OCI-LY7 (cell line): ENCODE results near the gene UBE2G1. TPM values are rescaled to one million over a fixed set of nuclear protein-coding genes. Genes with fewer than 3 reads are reported as not detected.
"Not testable (repeated sequence)": the region's sequence is repeated elsewhere in the genome, so short reads cannot be mapped to it uniquely, and the experiment has no call there.

Experiments
- BruUV-seq: library from RNA; stranded (reverse); fragments of 400-500 nt; replicated peaks from 2 replicates; lab custom pipeline; 2021; lab: Mats Ljungman, UMichigan
- CTCF ChIA-PET: fragments of 300-600 bp; sonication (Branson Sonifier 250); formaldehyde crosslinking; loops from one replicate; lab custom pipeline; 2022; ENCODE audit warnings: antibody characterized with exemption; ENCODE audit not compliant: unreplicated experiment; lab: Charles Lee
- POLR2A ChIA-PET: fragments of 300-600 bp; sonication (Branson Sonifier 250); formaldehyde crosslinking; loops from one replicate; lab custom pipeline; 2022; ENCODE audit warnings: antibody characterized with exemption; lab: Charles Lee
- DNase-seq: peaks from one replicate; pipeline ENCODE4 v3.0.0-alpha.2; 2015; ENCODE audit warnings: low spot score
- H2AFZ ChIP-seq: fragments of 200-600 bp; sonication (generic), shearing (Covaris generic); 2 replicates; pipeline ENCODE4 v1.6.1; 2014; ENCODE audit warnings: mild to moderate bottlenecking, antibody characterized with exemption, low read length, moderate library complexity
- H3K27ac ChIP-seq: fragments of 200-600 bp; sonication (generic); 2 replicates; pipeline ENCODE4 v1.5.1; 2014; ENCODE audit warnings: mixed run types, low read depth, mild to moderate bottlenecking, moderate library complexity, low read length, inconsistent platforms; ENCODE audit not compliant: poor library complexity, severe bottlenecking
- H3K36me3 ChIP-seq: fragments of 200-600 bp; sonication (generic); 2 replicates; pipeline ENCODE4 v1.6.1; 2014; ENCODE audit warnings: mild to moderate bottlenecking, antibody characterized with exemption, low read length, moderate library complexity, mixed read lengths; ENCODE audit not compliant: insufficient read depth
- H3K4me1 ChIP-seq: fragments of 200-600 bp; sonication (generic); 2 replicates; pipeline ENCODE4 v1.5.1; 2014; ENCODE audit warnings: mild to moderate bottlenecking, low read length; ENCODE audit not compliant: insufficient read depth, poor library complexity, severe bottlenecking
- H3K4me2 ChIP-seq: fragments of 200-600 bp; sonication (generic); 2 replicates; pipeline ENCODE4 v1.6.1; 2014; ENCODE audit warnings: mild to moderate bottlenecking, low read length
- H3K4me3 ChIP-seq: fragments of 200-600 bp; sonication (generic); 2 replicates; pipeline ENCODE4 v1.5.1; 2014; ENCODE audit warnings: mild to moderate bottlenecking, low read depth, low read length; ENCODE audit not compliant: poor library complexity, severe bottlenecking
- H3K79me2 ChIP-seq: fragments of 200-600 bp; sonication (generic); 2 replicates; pipeline ENCODE4 v1.6.1; 2016; ENCODE audit warnings: low read depth, mild to moderate bottlenecking, low read length, moderate library complexity, mixed read lengths; ENCODE audit not compliant: insufficient read depth
- H3K9me2 ChIP-seq: fragments of 200-600 bp; sonication (generic); 2 replicates; pipeline ENCODE4 v1.6.1; 2016; ENCODE audit warnings: mild to moderate bottlenecking, low read length, mixed read lengths; ENCODE audit not compliant: insufficient read depth
- H3K9me3 ChIP-seq: fragments of 200-600 bp; sonication (generic); 2 replicates; pipeline ENCODE4 v1.6.1; 2014; ENCODE audit warnings: mild to moderate bottlenecking, mixed run types, low read length, mixed read lengths
- H4K20me1 ChIP-seq: fragments of 200-600 bp; sonication (generic); 2 replicates; pipeline ENCODE4 v1.6.1; 2014; ENCODE audit warnings: mild to moderate bottlenecking, antibody characterized with exemption, low read length, moderate library complexity, mixed read lengths; ENCODE audit not compliant: insufficient read depth
- EZH2phosphoT487 ChIP-seq: fragments of 200-600 bp; sonication (generic); IDR thresholded peaks from 2 replicates; pipeline ENCODE4 v1.6.1; 2018; ENCODE audit warnings: low read depth, borderline replicate concordance, mild to moderate bottlenecking, mixed run types, antibody characterized with exemption, low read length, moderate library complexity, mixed read lengths
- intact Hi-C: fragments of 100-400 bp; cut with micrococcal nuclease; formaldehyde crosslinking; loops from one replicate; pipeline ENCODE4 v1.10.0; 2022; ENCODE audit not compliant: unreplicated experiment
- total RNA-seq, 2 experiments: library from RNA; depleted of rRNA in 1 of 2; stranded (reverse); fragments of >200 nt in 1 of 2; shearing (Covaris generic) in 1 of 2; gene quantifications; 2 replicates each; pipeline ENCODE4 v1.2.3, GENCODE V29; 2014 to 2022
- TF ChIP-seq, protein P1 (sequence below): fragments of 200-600 bp; sonication (generic); conservative IDR thresholded peaks from 2 replicates; pipeline ENCODE4 v1.5.1; 2014; ENCODE audit warnings: mild to moderate bottlenecking, antibody characterized with exemption, low read length, moderate library complexity, mixed read lengths

The UBE2G1 gene
- total RNA-seq, 2 experiments from 2014 or later = 115 to 216 TPM

DNA sequence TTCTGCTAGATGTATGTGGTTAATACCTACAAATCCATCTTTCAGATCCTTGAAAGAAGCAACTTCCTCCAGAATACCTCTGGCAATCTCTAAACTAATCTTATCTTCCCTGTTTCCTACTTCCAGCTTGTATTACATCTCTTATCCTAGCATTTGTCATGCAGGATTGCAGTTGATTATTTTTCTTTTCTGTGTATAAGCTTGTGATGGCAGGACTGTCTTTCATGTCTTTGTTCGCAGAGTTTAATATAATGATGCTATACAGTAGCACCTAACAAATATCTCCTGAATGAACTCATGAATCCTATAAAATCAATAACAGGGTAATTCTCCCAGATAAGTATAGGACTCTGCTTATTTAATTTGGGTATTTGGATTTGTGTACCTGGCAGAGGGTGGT is 12.2 kb upstream of the UBE2G1 start:
- no peak overlapping the region for H3K4me2 ChIP-seq
- ChIA-PET CTCF (no interaction called here), POLR2A (interaction anchor here (0.7 to 5.0 kb wide), 6 partner anchors 10 to 24 kb away, joined by 3 to 29 read pairs (median 4); no protein-coding TSS in a partner anchor)
- BruUV-seq = no TSS peak
- H2AFZ ChIP-seq = no peak overlapping the region
- H3K9me3 ChIP-seq = no peaks in the 10 kb centered on the region
- TF ChIP-seq, protein P1, sequence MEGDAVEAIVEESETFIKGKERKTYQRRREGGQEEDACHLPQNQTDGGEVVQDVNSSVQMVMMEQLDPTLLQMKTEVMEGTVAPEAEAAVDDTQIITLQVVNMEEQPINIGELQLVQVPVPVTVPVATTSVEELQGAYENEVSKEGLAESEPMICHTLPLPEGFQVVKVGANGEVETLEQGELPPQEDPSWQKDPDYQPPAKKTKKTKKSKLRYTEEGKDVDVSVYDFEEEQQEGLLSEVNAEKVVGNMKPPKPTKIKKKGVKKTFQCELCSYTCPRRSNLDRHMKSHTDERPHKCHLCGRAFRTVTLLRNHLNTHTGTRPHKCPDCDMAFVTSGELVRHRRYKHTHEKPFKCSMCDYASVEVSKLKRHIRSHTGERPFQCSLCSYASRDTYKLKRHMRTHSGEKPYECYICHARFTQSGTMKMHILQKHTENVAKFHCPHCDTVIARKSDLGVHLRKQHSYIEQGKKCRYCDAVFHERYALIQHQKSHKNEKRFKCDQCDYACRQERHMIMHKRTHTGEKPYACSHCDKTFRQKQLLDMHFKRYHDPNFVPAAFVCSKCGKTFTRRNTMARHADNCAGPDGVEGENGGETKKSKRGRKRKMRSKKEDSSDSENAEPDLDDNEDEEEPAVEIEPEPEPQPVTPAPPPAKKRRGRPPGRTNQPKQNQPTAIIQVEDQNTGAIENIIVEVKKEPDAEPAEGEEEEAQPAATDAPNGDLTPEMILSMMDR = no peak
- TF ChIP-seq EZH2phosphoT487 = no peak
- no peak for DNase-seq
- no peaks in the 10 kb centered on the region for H4K20me1 ChIP-seq
- H3K9me2 ChIP-seq = no peaks in the 10 kb centered on the region
- peaks cover 3% of the 10 kb centered on the region; the same call in 1 of the 2 replicates for H3K79me2 ChIP-seq
- H3K36me3 ChIP-seq = no peaks in the 10 kb centered on the region
- no peak overlapping the region for H3K27ac ChIP-seq
- H3K4me3 ChIP-seq = no peak overlapping the region
- peaks cover 82% of the 10 kb centered on the region for H3K4me1 ChIP-seq
- intact Hi-C loops = no loop called here

DNA sequence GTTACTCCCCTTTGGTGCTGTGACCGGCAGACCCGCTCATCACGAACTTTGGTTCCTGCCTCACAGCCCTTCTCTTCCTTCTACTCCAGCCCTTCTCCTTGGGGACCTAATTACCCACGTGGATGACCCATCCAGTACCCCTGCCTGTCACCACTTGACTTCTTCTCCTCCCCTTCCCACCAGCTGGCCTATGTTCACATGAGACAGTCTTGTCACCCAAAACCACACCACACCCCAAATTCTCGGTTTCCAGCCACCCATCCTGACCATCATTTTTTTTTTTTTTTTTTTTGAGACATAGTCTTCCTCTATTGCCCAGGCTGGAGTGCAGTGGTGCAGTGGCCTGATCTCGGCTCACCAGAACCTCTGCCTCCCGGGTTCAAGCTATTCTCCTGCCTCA is 10.8 kb upstream of the UBE2G1 start:
- BruUV-seq = not testable (repeated sequence)
- DNase-seq = peak; percentile 47

DNA sequence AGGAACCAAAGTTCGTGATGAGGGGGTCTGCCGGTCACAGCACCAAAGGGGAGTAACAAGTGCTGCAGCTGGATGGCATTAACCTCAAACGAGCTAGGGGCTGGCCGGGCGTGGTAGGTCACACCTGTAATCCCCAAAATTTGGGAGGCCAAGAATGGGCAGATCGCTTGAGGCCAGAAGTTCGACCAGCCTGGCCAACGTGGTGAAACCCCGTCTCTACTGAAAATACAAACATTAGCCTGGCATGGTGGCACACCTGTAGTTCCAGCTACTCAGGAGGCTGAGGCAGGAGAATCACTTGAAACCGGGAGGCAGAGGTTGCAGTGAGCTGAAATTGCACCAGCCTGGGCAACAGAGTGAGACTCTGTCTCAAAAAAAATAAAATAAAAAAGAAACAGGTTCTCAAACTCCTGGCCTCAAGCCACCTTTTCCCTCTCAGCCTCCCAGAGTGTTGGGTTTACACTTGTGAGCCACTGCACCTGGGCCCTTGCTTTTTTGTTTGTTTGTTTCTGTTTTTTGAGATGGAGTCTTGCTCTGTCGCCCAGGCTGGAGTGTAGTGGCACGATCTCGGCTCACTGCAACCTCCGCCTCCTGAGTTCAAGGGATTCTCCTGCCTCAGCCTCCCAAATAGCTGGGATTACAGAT is 9.4 kb upstream of the UBE2G1 start:
- Histone ChIP-seq H3K4me3 (peak overlapping the region; percentile 61), H3K27ac (peak overlapping the region; percentile 99), H3K4me2 (peak overlapping the region; percentile 76), H3K4me1 (peaks cover 94% of the 10 kb centered on the region)
- not testable (repeated sequence) for H3K9me2 ChIP-seq, H3K9me3 ChIP-seq, H3K79me2 ChIP-seq, BruUV-seq, H2AFZ ChIP-seq, H3K36me3 ChIP-seq, H4K20me1 ChIP-seq
- intact Hi-C loops = loop anchor here (1.0 kb wide), 1 partner anchor 21 kb away; no protein-coding TSS in a partner anchor
- ChIA-PET POLR2A (interaction anchor here (0.7 to 1.6 kb wide), 7 partner anchors 12 to 35 kb away, joined by 3 to 12 read pairs (median 4); no protein-coding TSS in a partner anchor), CTCF (interaction anchor here (0.9 to 1.4 kb wide), 2 partner anchors 13 to 35 kb away, joined by 3 read pairs; no protein-coding TSS in a partner anchor)
- DNase-seq = peak; percentile 37

More for the DNA sequence above, 10.8 kb upstream of the UBE2G1 start:
- CTCF ChIA-PET, intact Hi-C loops, H4K20me1 ChIP-seq, H3K36me3 ChIP-seq, H3K9me3 ChIP-seq, H3K79me2 ChIP-seq, H3K9me2 ChIP-seq, H2AFZ ChIP-seq: not testable (repeated sequence)
- Histone ChIP-seq H3K4me2 (peak overlapping the region; percentile 76), H3K4me1 (peaks cover 94% of the 10 kb centered on the region), H3K27ac (peak overlapping the region; percentile 99), H3K4me3 (peak overlapping the region; percentile 61)
- POLR2A ChIA-PET = interaction anchor here (0.9 to 5.0 kb wide), 5 partner anchors 9 to 34 kb away, joined by 4 to 29 read pairs (median 5); partner anchors contain the start of gene UBE2G1
